HEK293T (cell line): Measurements from ENCODE around the gene HS6ST1.

ENCODE experiments used
- ARNT ChIP-seq: fragments of 450-650 bp; IDR thresholded peaks from 2 replicates; pipeline ENCODE4 v1.6.1; 2017; ENCODE audit warnings: mild to moderate bottlenecking
- BHLHE40 ChIP-seq: fragments of 450-650 bp; IDR thresholded peaks from 2 replicates; pipeline ENCODE4 v1.6.1; 2016; ENCODE audit warnings: mild to moderate bottlenecking, moderate library complexity, borderline replicate concordance
- FOXK2 ChIP-seq: fragments of 450-650 bp; IDR thresholded peaks from 2 replicates; pipeline ENCODE4 v1.6.1; 2016; ENCODE audit warnings: mild to moderate bottlenecking
- HDGF ChIP-seq: fragments of 450-650 bp; IDR thresholded peaks from 2 replicates; pipeline ENCODE4 v1.6.1; 2017; ENCODE audit warnings: antibody characterized with exemption, borderline replicate concordance
- L3MBTL2 ChIP-seq: fragments of 450-650 bp; conservative IDR thresholded peaks from 2 replicates; pipeline ENCODE4 v1.6.1; 2016; ENCODE audit warnings: mild to moderate bottlenecking
- PKNOX1 ChIP-seq: fragments of 450-650 bp; IDR thresholded peaks from 2 replicates; pipeline ENCODE4 v1.6.1; 2016
- SP1 ChIP-seq: fragments of 450-650 bp; IDR thresholded peaks from 2 replicates; pipeline ENCODE4 v1.6.1; 2017
- SUZ12 ChIP-seq: fragments of 450-650 bp; IDR thresholded peaks from 2 replicates; pipeline ENCODE4 v1.6.1; 2016; ENCODE audit warnings: mild to moderate bottlenecking

GRCh38 chr2:128320192-128320905 is 1.7 kb upstream of the HS6ST1 start:
- TF ChIP-seq FOXK2 (no peak), HDGF (no peak), SUZ12 (no peak), ARNT (no peak), L3MBTL2 (no peak), PKNOX1 (no peak), SP1 (no peak), BHLHE40 (no peak)
